ENCODE results near the gene ZNF785.

DNA sequence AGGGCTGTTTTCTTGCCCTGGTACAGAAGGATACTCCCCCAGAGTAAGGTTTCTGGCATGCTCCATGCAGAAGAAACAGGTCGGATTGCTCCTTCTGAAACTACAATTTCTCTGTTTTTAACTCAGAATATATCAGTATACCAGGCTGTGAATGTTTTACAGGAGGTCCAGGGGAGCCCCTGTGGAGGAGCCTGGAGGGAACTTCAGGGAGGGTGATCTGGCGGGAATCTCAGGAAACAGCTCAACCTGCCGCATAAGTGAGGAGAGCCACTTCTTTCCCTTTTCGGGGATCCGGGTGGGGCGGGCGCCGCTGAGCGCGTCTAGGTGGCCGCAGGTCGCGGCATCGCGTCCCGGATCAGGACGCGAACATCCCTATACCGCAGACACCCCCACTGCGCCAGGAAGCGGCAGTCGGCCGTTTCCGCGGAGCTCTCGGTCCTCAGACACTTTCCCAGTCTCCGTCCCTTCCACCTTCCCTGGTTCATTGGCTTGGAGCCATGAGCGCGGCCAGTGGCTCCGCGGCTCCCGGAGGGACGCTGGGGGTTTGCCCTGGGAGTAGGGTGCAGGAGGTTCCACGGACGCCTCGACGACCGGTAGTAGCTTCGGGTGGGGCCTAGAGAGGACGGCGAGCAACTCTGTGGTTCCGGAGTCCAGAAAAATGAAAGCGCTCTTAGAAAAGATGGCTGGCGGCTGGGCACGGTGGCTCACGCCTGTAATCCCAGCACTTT lies 24.2 kb downstream of the ZNF785 start:
- no peak for TF ChIP-seq POLR2AphosphoS5 (IDR thresholded peaks at IDR 0.05; ENCODE audit: low read depth, low read length)
- 0 out of 2 replicates have a peak, but pooled peaks have one; percentile 13 for TF ChIP-seq POLR2A (IDR thresholded peaks at IDR 0.05; ENCODE audit: low read depth, low read length)
- TF ChIP-seq POU2F2 (IDR thresholded peaks at IDR 0.05; ENCODE audit: low read depth, low read length): no peak
